Hepatocyte (in vitro differentiated cells): Measurements from ENCODE around the gene MAP3K5. TPM values are rescaled to one million over a fixed set of nuclear protein-coding genes. Genes with fewer than 3 reads are reported as not detected.
A peak's percentile ranks its signal among the peaks of the same experiment; 100 is the strongest.

ENCODE experiments used
- DNase-seq: peaks from one replicate; pipeline ENCODE4 v3.0.0-alpha.2; 2016; ENCODE audit warnings: low spot score
- H2AFZ ChIP-seq: fragments of 200-600 bp; sonication (generic); 2 replicates; pipeline ENCODE4 v1.6.0; 2016; ENCODE audit warnings: antibody characterized with exemption, mild to moderate bottlenecking
- H3K27ac ChIP-seq: fragments of 200-600 bp; sonication (generic); 2 replicates; pipeline ENCODE4 v1.5.1; 2016; ENCODE audit warnings: mild to moderate bottlenecking
- H3K27me3 ChIP-seq: fragments of 200-600 bp; sonication (generic); 2 replicates; pipeline ENCODE4 v1.6.1; 2016
- H3K36me3 ChIP-seq: fragments of 200-600 bp; sonication (generic); replicated peaks from 2 replicates; pipeline ENCODE4 v1.5.1; 2016; ENCODE audit warnings: low read depth; ENCODE audit not compliant: insufficient read depth
- H3K4me1 ChIP-seq: fragments of 200-600 bp; sonication (generic); 2 replicates; pipeline ENCODE4 v1.5.1; 2016; ENCODE audit warnings: mild to moderate bottlenecking, moderate library complexity; ENCODE audit not compliant: insufficient read depth
- H3K4me2 ChIP-seq: fragments of 200-600 bp; sonication (generic); 2 replicates; pipeline ENCODE4 v1.6.0; 2016
- H3K4me3 ChIP-seq: fragments of 200-600 bp; sonication (generic); 2 replicates; pipeline ENCODE4 v1.5.1; 2016; ENCODE audit warnings: mild to moderate bottlenecking
- H3K79me2 ChIP-seq: fragments of 200-600 bp; sonication (generic); 2 replicates; pipeline ENCODE4 v1.6.0; 2017; ENCODE audit warnings: mild to moderate bottlenecking
- H3K9me2 ChIP-seq: fragments of 200-600 bp; sonication (generic); replicated peaks from 2 replicates; pipeline ENCODE4 v1.6.0; 2017; ENCODE audit warnings: mild to moderate bottlenecking; ENCODE audit not compliant: insufficient read depth
- H3K9me3 ChIP-seq: fragments of 200-600 bp; sonication (generic); 2 replicates; pipeline ENCODE4 v1.5.1; 2016; ENCODE audit warnings: low read depth, mild to moderate bottlenecking
- H4K20me1 ChIP-seq: fragments of 200-600 bp; sonication (generic); 2 replicates; pipeline ENCODE4 v1.6.0; 2016; ENCODE audit warnings: mild to moderate bottlenecking; ENCODE audit not compliant: insufficient read depth, poor library complexity, severe bottlenecking
- CTCF ChIP-seq: fragments of 200-600 bp; sonication (generic); IDR thresholded peaks from 2 replicates; pipeline ENCODE4 v1.5.1; 2016; ENCODE audit warnings: antibody characterized with exemption, mild to moderate bottlenecking; ENCODE audit not compliant: poor library complexity
- EZH2 ChIP-seq: fragments of 200-600 bp; sonication (generic); IDR thresholded peaks from 2 replicates; pipeline ENCODE4 v1.6.1; 2016; ENCODE audit warnings: antibody characterized with exemption, mild to moderate bottlenecking, borderline replicate concordance
- EZH2phosphoT487 ChIP-seq: fragments of 200-600 bp; sonication (generic); IDR thresholded peaks from one replicate; pipeline ENCODE4 v1.6.1; 2018; ENCODE audit warnings: antibody characterized with exemption, mild to moderate bottlenecking, low read depth, moderate library complexity; ENCODE audit not compliant: unreplicated experiment, severe bottlenecking
- WGBS: methylation state at CpG from one replicate; pipeline ENCODE4 v1.1.6; 2016; ENCODE audit warnings: low lambda C conversion rate; ENCODE audit errors: missing lambda C conversion rate; 5-methylcytosine and 5-hydroxymethylcytosine counted together
- polyA plus RNA-seq: library from polyadenylated mRNA; unstranded; fragments of >200 nt; fragmentation: Nextera tagmentation; extraction: Ambion mirVana; gene quantifications from 2 replicates; pipeline ENCODE4 v1.2.1, GENCODE V29; 2016
- total RNA-seq: library from RNA; depleted of rRNA; stranded (reverse); fragments of >200 nt; gene quantifications from 2 replicates; pipeline ENCODE4 v1.2.3, GENCODE V29; 2014

The MAP3K5 gene
- total and polyA plus RNA-seq, 2 experiments from 2014 or later, result 2.2 to 5.9 TPM

DNA sequence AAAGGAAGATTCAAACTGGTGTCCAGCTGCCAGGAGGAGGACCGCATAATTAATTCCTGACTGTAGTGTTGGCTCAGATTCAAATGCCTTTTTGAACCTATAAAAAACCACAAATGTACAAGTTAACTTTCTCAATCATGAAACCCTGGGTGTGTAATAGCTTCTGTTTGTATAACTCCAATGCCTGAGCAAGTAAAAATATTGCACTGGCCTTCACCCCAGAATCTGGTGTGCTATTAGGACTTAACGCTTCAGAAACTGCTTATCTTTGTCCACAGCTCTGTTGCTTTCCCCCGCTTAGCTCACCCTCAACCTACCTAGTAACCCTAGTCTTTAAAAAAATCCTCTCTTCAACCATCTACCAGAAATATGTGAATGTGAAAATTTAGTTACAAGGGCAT is 123.0 kb downstream of the MAP3K5 start:
- Histone ChIP-seq H3K4me3 (no peak overlapping the region), H3K36me3 (no peaks in the 10 kb centered on the region), H3K4me2 (no peak overlapping the region), H3K4me1 (no peaks in the 10 kb centered on the region), H2AFZ (no peak overlapping the region), H3K79me2 (no peaks in the 10 kb centered on the region), H3K9me2 (no peaks in the 10 kb centered on the region), H3K27ac (no peak overlapping the region), H4K20me1 (no peaks in the 10 kb centered on the region), H3K9me3 (no peaks in the 10 kb centered on the region), H3K27me3 (no peaks in the 10 kb centered on the region)
- peak; percentile 6 for DNase-seq
- WGBS, result 50% methylated on average over 3 of the region's 3 CpGs
- TF ChIP-seq EZH2, result no peak
- no peak for TF ChIP-seq CTCF
- no peak for TF ChIP-seq EZH2phosphoT487

GRCh38 chr6:136668571-136668970 is 123.7 kb downstream of the MAP3K5 start:
- WGBS, result 79% methylated on average over 3 of the region's 3 CpGs
- H3K4me2 ChIP-seq, result no peak overlapping the region
- no peak overlapping the region for H3K27ac ChIP-seq

DNA sequence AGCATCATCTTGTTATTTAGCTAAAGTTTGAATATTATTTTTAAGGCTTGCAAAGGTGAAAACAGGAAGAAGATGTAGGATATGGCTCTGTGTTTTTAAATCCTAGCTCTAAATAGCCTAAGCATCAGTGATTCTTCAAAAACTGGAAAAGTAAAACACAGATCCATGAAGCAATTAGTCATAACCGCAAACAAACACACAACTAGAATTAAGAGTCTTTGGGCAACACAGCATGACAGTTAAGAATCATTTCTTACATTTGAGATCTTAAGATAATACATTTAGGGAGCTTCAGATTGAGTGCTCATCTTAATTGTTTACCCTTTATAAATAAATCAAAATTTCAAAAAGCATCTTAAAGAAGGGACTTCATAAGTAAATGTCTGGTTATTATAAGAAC is 126.2 kb downstream of the MAP3K5 start:
- Histone ChIP-seq H3K9me3 (no peaks in the 10 kb centered on the region), H3K79me2 (no peaks in the 10 kb centered on the region), H3K27me3 (no peaks in the 10 kb centered on the region), H3K4me2 (no peak overlapping the region), H3K4me1 (no peaks in the 10 kb centered on the region), H3K27ac (no peak overlapping the region), H4K20me1 (no peaks in the 10 kb centered on the region), H2AFZ (no peak overlapping the region), H3K36me3 (no peaks in the 10 kb centered on the region), H3K9me2 (no peaks in the 10 kb centered on the region), H3K4me3 (no peak overlapping the region)
- DNase-seq, result no peak
- no peak for TF ChIP-seq EZH2
- TF ChIP-seq CTCF, result no peak
- no peak for TF ChIP-seq EZH2phosphoT487
- 97% methylated on average over 1 of the region's 1 CpG for WGBS

More at GRCh38 chr6:136668571-136668970, 123.7 kb downstream of the MAP3K5 start:
- H3K4me1 ChIP-seq, result no peaks in the 10 kb centered on the region
- H3K36me3 ChIP-seq, result no peaks in the 10 kb centered on the region
- no peak overlapping the region for H2AFZ ChIP-seq
- no peaks in the 10 kb centered on the region for H3K79me2 ChIP-seq
- H3K9me2 ChIP-seq, result no peaks in the 10 kb centered on the region
- no peak for TF ChIP-seq CTCF
- no peaks in the 10 kb centered on the region for H3K9me3 ChIP-seq
- no peaks in the 10 kb centered on the region for H4K20me1 ChIP-seq
- DNase-seq, result no peak
- H3K27me3 ChIP-seq, result no peaks in the 10 kb centered on the region
- H3K4me3 ChIP-seq, result no peak overlapping the region
